Activated T-cell treated with anti-CD3 and anti-CD28 coated beads, Interleukin-2, amount 50 U/mL, for 72 hours (primary cell): ENCODE results near the gene SPC25. TPM values are rescaled to one million over a fixed set of nuclear protein-coding genes. Genes with fewer than 3 reads are reported as not detected.

Experiments
- ATAC-seq, 2 donors: fragments of 150-1000 bp; cut with Tn5 transposase; replicated peaks in 1 of 2; 2 replicates each; pipeline ENCODE4 v1.10.0; 2021; ENCODE audit warnings: moderate library complexity in 2 of 2, mild to moderate bottlenecking in 1 of 2
- DNase-seq, 2 donors: peaks; one replicate each; pipeline ENCODE4 v3.0.0; 2021 to 2022; ENCODE audit warnings: mixed read lengths in 1 of 2
- H3K27ac Mint-ChIP-seq: one replicate; pipeline ENCODE4 v1.8.0; 2022; ENCODE audit warnings: mild to moderate bottlenecking, moderate library complexity, mixed read lengths
- H3K27me3 Mint-ChIP-seq: one replicate; pipeline ENCODE4 v1.8.0; 2022; ENCODE audit warnings: low read depth, mixed read lengths
- H3K36me3 Mint-ChIP-seq, 2 donors: one replicate each; pipeline ENCODE4 v1.8.0; 2022; ENCODE audit warnings: mixed read lengths in 2 of 2, mild to moderate bottlenecking in 1 of 2; ENCODE audit not compliant: insufficient read depth in 2 of 2
- H3K4me1 Mint-ChIP-seq: one replicate; pipeline ENCODE4 v1.8.0; 2022; ENCODE audit warnings: low read depth, mixed read lengths
- H3K4me3 Mint-ChIP-seq, 2 donors: one replicate each; pipeline ENCODE4 v1.8.0; 2022; ENCODE audit warnings: mild to moderate bottlenecking in 2 of 2, mixed read lengths in 2 of 2, moderate library complexity in 2 of 2
- H3K9me3 Mint-ChIP-seq, 2 donors: one replicate each; pipeline ENCODE4 v1.8.0; 2022; ENCODE audit warnings: mixed read lengths in 2 of 2
- total RNA-seq, 2 donors: library from RNA; stranded (reverse); gene quantifications; one replicate each; pipeline ENCODE4 v1.2.3, GENCODE V29; 2022

Gene SPC25
- total RNA-seq, 2 donors from 2014 or later: 23.7 to 25.2 TPM

DNA sequence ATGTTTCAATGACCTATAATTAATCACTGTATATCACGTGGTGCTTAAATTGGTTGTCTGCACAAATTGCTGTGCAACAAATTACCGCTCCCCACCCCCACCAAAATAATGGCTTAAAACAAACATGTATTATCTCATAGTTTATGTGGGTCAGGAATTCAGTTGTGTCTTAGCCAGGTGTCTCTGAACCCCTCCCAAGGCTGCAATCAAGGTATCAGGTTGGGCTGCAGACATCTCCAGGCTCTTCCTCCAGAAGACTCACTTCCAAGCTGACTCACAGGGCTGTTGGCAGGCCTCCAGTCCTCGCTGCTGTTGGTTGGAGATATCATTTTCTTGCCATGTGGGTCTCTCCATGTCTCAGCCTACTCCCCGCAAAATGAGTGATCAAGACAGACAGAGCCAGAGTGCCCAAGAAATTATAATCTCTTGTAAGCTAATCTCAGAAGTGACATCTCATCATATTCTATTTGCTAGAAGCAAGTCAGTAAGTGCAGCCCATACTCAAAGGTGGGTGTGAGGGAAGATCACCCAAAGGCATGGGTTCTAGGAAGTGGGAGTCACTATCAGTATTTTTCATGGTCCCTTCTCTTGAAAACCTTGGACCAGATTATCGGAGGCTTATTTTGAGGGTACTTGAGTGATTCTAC, 38.4 kb downstream of the SPC25 start:
- no peak for ATAC-seq
- Mint-ChIP-seq H3K9me3 (peaks cover 0 to 2% of the 10 kb centered on the region in 2 donors), H3K36me3 (peaks cover 3 to 9% of the 10 kb centered on the region in 2 donors), H3K27ac (no peak overlapping the region), H3K27me3 (no peaks in the 10 kb centered on the region), H3K4me3 (no peak overlapping the region), H3K4me1 (no peaks in the 10 kb centered on the region)
- no peak for DNase-seq

DNA sequence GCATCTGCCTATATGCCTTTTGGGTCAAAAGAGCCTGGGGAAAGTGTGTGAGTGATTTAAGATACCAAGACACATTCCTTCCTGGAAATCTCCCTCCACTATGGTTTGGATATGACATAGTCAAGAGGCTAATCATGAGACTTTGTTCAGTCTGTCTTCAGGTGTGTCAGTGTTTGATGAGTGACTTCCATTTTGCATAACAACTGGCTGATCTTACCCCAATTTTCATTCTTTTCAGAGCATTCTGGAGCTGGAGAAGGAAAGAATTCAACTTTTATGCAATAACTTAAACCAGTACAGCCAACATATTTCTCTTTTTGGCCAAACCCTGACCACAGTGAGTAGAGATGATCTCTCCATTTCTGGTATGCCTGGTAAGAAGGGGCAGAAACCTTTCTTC, 39.4 kb downstream of the SPC25 start:
- H3K9me3 Mint-ChIP-seq: peaks cover 0 to 2% of the 10 kb centered on the region in 2 donors
- H3K27me3 Mint-ChIP-seq: no peaks in the 10 kb centered on the region
- ATAC-seq (no peak), DNase-seq (no peak)
- no peak overlapping the region for H3K4me3 Mint-ChIP-seq
- no peak overlapping the region for H3K27ac Mint-ChIP-seq
- peaks cover 2 to 9% of the 10 kb centered on the region in 2 donors for H3K36me3 Mint-ChIP-seq
- H3K4me1 Mint-ChIP-seq: no peaks in the 10 kb centered on the region

DNA sequence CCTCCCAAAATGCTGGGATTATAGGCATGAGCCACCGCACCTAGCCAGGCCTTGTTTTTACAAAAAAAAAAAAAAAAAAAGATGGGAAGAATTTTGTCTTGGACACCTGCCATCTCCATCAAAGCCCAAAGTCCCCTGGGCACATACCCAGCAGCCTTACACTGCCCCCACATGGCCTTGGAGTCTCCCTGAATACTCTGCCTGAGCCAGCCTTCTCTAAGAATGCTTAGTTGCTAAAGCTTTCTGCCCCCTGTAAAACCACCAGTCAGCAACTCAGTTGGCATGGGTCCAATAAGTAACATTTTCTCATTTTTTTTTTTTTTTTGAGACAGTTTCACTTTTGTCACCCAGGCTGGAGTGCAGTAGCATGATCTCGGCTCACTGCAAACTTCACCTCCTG, 40.6 kb downstream of the SPC25 start:
- Mint-ChIP-seq H3K4me1 (no peaks in the 10 kb centered on the region), H3K9me3 (peaks cover 0 to 2% of the 10 kb centered on the region in 2 donors), H3K36me3 (peaks cover 2 to 7% of the 10 kb centered on the region in 2 donors), H3K27ac (no peak overlapping the region), H3K27me3 (no peaks in the 10 kb centered on the region), H3K4me3 (no peak overlapping the region)
- DNase-seq (no peak), ATAC-seq (no peak)

DNA sequence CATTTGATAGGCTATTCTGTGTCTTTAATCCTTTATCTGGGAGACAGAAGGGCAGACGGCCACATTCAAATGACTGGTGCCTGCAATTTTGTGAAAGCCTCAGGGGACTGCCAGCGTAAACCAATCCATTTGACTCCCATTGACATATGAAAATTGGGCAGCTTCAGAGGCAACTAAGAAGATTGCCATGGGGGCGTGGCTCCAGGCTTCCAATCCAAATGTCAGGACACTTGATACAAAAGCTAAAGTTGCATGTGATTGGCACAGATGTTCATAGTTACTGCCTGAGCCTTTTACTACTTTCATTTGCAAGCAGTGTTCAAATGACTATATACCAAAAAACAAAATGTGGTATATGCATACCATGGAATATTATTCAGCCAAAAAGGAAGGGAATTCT, 42.0 kb downstream of the SPC25 start:
- ATAC-seq: no peak
- DNase-seq: no peak
- Mint-ChIP-seq H3K4me3 (no peak overlapping the region), H3K27me3 (no peaks in the 10 kb centered on the region), H3K36me3 (peaks cover 2% of the 10 kb centered on the region in 2 donors), H3K4me1 (no peaks in the 10 kb centered on the region), H3K27ac (no peak overlapping the region), H3K9me3 (no peaks in the 10 kb centered on the region)

DNA sequence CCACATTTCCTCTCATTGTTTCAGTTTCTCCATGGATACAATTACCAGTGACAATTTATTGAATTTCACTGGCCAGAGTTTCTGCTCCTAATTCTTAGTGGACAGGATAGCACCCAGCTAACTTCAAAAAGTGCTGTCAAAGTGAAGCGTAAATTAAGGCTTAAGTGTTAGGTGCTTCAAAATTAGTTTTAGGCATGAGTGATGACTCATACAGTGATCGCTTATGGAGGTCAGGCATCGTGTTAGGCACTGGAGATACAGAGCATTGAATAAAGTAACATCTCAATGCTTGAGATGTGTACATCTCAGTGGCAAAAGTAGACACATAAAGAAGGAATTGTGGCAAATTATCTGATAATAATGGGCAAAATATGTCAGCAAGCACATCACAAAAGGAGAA, 47.0 kb downstream of the SPC25 start:
- Mint-ChIP-seq H3K27ac (no peak overlapping the region), H3K9me3 (no peaks in the 10 kb centered on the region), H3K4me1 (no peaks in the 10 kb centered on the region), H3K4me3 (no peak overlapping the region), H3K36me3 (no peaks in the 10 kb centered on the region), H3K27me3 (no peaks in the 10 kb centered on the region)
- ATAC-seq: no peak
- DNase-seq: no peak

DNA sequence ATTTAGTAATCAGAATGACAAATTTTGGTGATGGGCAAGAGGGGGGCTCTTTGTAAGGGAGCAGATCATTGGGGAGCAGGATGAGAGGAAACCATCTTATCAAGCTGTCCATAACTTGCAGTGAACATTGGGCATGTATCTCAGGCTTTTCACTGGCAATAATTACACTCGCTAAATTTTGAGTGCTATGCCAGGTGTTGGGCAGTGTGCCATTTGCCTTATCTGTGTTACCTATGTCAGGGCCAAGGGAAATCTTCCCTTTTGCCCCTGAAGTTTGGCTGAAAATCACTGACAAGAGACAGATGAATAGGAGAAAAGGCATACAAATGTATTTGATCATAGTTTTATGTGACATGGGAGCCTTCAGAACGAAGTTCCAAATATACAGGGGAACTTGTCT, 48.8 kb downstream of the SPC25 start:
- no peak for ATAC-seq
- Mint-ChIP-seq H3K36me3 (no peaks in the 10 kb centered on the region), H3K4me3 (no peak overlapping the region), H3K4me1 (no peaks in the 10 kb centered on the region), H3K27me3 (no peaks in the 10 kb centered on the region), H3K9me3 (peaks cover 0 to 2% of the 10 kb centered on the region in 2 donors), H3K27ac (no peak overlapping the region)
- no peak for DNase-seq

DNA sequence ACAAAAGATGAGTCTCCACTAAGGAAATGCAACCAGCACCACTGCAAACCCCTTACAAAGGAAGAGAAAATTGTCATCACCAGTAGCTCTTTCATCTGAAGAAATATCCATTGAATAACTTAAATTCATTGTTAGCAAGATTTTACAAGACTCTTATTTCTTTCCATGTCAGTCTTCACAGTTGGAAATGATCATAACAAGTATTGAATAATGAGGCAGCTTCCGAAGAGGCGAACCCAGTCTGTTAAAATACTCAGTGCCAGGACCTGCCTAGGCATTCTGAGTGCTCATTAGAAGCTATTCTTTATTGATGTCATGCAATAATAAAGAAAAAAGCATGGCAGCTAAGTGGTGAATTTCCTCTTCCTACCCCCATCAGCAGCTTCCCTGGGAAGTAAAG, 54.3 kb downstream of the SPC25 start:
- DNase-seq (no peak), ATAC-seq (no peak)
- Mint-ChIP-seq H3K27me3 (no peaks in the 10 kb centered on the region), H3K9me3 (peaks cover 0 to 2% of the 10 kb centered on the region in 2 donors), H3K4me1 (no peaks in the 10 kb centered on the region), H3K36me3 (no peaks in the 10 kb centered on the region), H3K4me3 (no peak overlapping the region), H3K27ac (no peak overlapping the region)

DNA sequence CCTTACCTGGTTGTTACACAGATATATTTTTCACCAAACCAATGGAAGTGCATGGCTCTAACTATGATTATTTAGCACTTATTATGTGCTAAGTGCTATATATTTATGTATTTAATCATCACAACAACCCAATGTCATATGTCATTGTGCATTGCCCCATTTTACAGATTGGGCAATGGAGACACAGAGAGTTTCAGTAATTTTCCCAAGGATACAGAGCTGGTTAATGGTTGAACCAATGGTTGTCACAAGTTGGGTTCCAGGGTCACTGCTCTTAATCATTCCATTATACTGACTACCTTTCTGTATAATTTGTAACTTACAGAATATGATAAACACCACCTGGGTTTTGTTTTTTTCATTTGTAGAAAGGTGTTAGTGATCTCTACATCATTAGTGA, 58.6 kb downstream of the SPC25 start:
- no peaks in the 10 kb centered on the region for H3K36me3 Mint-ChIP-seq
- ATAC-seq (no peak), DNase-seq (no peak)
- H3K4me3 Mint-ChIP-seq: no peak overlapping the region
- no peaks in the 10 kb centered on the region for H3K27me3 Mint-ChIP-seq
- no peaks in the 10 kb centered on the region for H3K4me1 Mint-ChIP-seq
- H3K9me3 Mint-ChIP-seq: no peaks in the 10 kb centered on the region
- H3K27ac Mint-ChIP-seq: no peak overlapping the region

DNA sequence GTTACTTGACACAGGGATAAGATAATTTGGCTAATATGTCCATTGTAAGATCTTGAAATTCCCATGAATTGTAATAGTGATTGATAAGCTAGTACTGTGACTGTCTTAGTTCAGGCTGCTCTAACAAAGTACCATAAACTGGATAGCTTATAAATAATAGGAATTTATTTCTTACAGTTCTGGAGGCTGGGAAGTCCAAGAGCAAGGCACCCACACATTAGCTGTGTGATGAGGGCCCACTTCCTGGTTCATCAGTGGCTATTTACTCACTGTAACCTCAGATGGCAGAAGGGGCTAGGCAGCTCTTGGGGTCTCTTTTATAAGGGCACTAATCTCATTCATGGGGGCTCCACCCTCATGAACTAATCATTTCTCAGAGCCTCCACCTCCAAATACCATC, 59.3 kb downstream of the SPC25 start:
- Mint-ChIP-seq H3K36me3 (no peaks in the 10 kb centered on the region), H3K4me3 (no peak overlapping the region), H3K9me3 (no peaks in the 10 kb centered on the region), H3K4me1 (no peaks in the 10 kb centered on the region), H3K27me3 (no peaks in the 10 kb centered on the region), H3K27ac (no peak overlapping the region)
- no peak for DNase-seq
- no peak for ATAC-seq

DNA sequence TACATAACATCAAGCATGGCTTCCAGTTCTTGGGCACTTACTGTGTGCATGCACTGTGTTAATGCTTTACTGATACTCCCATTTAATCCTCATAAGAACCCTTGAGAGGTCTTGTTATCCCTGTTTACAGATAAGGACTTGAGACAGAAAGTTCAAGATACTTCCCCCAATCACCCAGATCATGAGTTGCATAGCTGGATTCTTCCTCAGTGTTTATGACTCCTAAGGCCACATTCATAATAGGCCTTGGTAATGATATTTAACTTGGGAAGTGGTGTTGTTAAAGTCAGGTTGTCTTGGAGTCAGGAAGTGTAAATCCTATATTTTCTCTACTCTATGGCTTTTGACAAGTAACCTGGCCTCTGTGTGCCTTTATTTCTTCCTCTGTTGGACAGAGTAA, 65.1 kb downstream of the SPC25 start:
- H3K36me3 Mint-ChIP-seq: no peaks in the 10 kb centered on the region
- no peaks in the 10 kb centered on the region for H3K4me1 Mint-ChIP-seq
- no peak for DNase-seq
- no peak for ATAC-seq
- no peaks in the 10 kb centered on the region for H3K9me3 Mint-ChIP-seq
- no peaks in the 10 kb centered on the region for H3K27me3 Mint-ChIP-seq
- no peak overlapping the region for H3K27ac Mint-ChIP-seq
- no peak overlapping the region for H3K4me3 Mint-ChIP-seq

DNA sequence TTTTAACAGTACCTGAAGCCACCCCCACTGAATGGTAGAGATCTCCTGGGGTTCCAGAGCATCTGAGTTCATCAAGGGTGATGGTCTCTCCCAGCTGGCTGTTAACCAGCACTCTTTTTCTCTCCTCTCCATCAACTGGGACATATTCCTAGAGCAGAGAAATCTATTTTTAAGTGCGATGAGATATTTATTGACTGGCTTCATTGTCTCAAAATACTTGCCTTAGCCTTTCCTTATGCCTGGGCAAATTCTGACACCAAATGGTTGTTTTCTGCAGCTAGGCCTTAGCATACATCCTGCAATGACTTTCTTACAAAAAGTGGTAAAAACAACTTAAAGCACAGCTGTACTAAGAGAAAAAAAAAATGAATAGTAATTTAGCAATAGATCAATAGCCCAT, 68.2 kb downstream of the SPC25 start:
- no peak overlapping the region for H3K27ac Mint-ChIP-seq
- ATAC-seq (no peak), DNase-seq (no peak)
- no peaks in the 10 kb centered on the region for H3K27me3 Mint-ChIP-seq
- no peak overlapping the region for H3K4me3 Mint-ChIP-seq
- no peaks in the 10 kb centered on the region for H3K9me3 Mint-ChIP-seq
- H3K4me1 Mint-ChIP-seq: no peaks in the 10 kb centered on the region
- H3K36me3 Mint-ChIP-seq: no peaks in the 10 kb centered on the region

DNA sequence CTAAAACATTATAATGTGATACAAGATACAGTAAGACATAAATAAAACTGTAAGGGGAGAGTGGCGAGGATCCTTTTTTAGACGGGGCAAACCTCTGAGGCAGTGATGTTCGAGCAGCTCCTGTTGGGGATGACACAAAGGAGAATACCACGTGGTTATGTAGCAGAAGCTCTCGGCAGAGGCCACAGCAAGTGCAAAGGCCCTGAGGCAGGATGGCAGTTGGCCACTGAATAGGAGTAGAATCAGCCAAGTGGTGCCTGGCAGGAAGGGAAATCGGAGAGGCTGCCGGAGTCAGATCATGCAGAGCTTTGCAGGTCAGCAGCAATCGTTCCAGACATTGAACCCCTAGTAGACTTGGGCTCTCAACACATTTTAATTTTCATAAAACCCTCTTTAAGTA, 68.7 kb downstream of the SPC25 start:
- H3K4me3 Mint-ChIP-seq: no peak overlapping the region
- no peaks in the 10 kb centered on the region for H3K4me1 Mint-ChIP-seq
- no peaks in the 10 kb centered on the region for H3K9me3 Mint-ChIP-seq
- H3K27me3 Mint-ChIP-seq: no peaks in the 10 kb centered on the region
- no peak for DNase-seq
- ATAC-seq: no peak
- H3K36me3 Mint-ChIP-seq: no peaks in the 10 kb centered on the region
- H3K27ac Mint-ChIP-seq: no peak overlapping the region
